HCT116 (cell line): ENCODE results near the gene SLC9A9.

Experiments
- CTCF ChIP-seq, 3 experiments: fragments of 200-600 bp in 1 of 3; sonication (generic) in 1 of 3; IDR thresholded peaks in 2 of 3; conservative IDR thresholded peaks in 1 of 3; 2 replicates each; pipeline ENCODE4 v1.5.1; 2012 to 2017; ENCODE audit warnings: low read depth in 2 of 3, low read length in 2 of 3, antibody characterized with exemption in 1 of 3, borderline replicate concordance in 1 of 3, control low read depth in 1 of 3, mild to moderate bottlenecking in 1 of 3, mixed read lengths in 1 of 3, mixed run types in 1 of 3, moderate library complexity in 1 of 3; ENCODE audit not compliant: insufficient read depth in 1 of 3
- RAD21 ChIP-seq: IDR thresholded peaks from 2 replicates; pipeline ENCODE4 v1.6.1; 2012; ENCODE audit warnings: low read depth, mild to moderate bottlenecking
- YY1 ChIP-seq: IDR thresholded peaks from 2 replicates; pipeline ENCODE4 v1.6.1; 2011; ENCODE audit warnings: low read length, low read depth, moderate library complexity, mild to moderate bottlenecking; ENCODE audit not compliant: insufficient replicate concordance; ENCODE audit errors: extremely low read depth

GRCh38 chr3:143751643-143752178 is 96.6 kb downstream of the SLC9A9 start:
- TF ChIP-seq CTCF (IDR thresholded peaks at IDR 0.05 in 2 of 3, conservative IDR thresholded peaks at IDR 0.05 in 1 of 3; ENCODE audit: borderline replicate concordance in 1 of 3, insufficient read depth in 1 of 3, low read depth in 2 of 3, low read length in 2 of 3) (no peak), YY1 (no peak), RAD21 (no peak)
